ENCODE data around the gene ANKS1A.

ANKS1A gene

GRCh38 chr6:35084511-35085203, 195.6 kb downstream of the ANKS1A start:
- no peak for DNase-seq (ENCODE audit: low read depth in 2 of 2)

- DNase-seq (ENCODE audit: low read depth in 2 of 2), result no peak
Observed at GRCh38 chr6:35085359-35086281, 196.6 kb downstream of the ANKS1A start.

- no peak for DNase-seq (ENCODE audit: low read depth in 2 of 2)
Observed at GRCh38 chr6:35086282-35086632, 197.2 kb downstream of the ANKS1A start.

- DNase-seq (ENCODE audit: low read depth in 2 of 2), result no peak
Observed at GRCh38 chr6:35086636-35087360, 197.7 kb downstream of the ANKS1A start.

GRCh38 chr6:35087361-35088280, 198.6 kb downstream of the ANKS1A start:
- DNase-seq (ENCODE audit: low read depth in 2 of 2), result no peak

GRCh38 chr6:35088281-35089215, 199.5 kb downstream of the ANKS1A start:
- no peak for DNase-seq (ENCODE audit: low read depth in 2 of 2)

- DNase-seq (ENCODE audit: low read depth in 2 of 2), result no peak
Observed at GRCh38 chr6:35089216-35089934, 200.3 kb downstream of the ANKS1A start.

- no peak for DNase-seq (ENCODE audit: low read depth in 2 of 2)
Observed at GRCh38 chr6:35089935-35090505, 201.0 kb downstream of the ANKS1A start.

- DNase-seq (ENCODE audit: low read depth in 2 of 2), result no peak
Observed at GRCh38 chr6:35090734-35091133, 201.7 kb downstream of the ANKS1A start.

- DNase-seq (ENCODE audit: low read depth in 2 of 2), result no peak
Observed at GRCh38 chr6:35091346-35092083, 202.5 kb downstream of the ANKS1A start.

GRCh38 chr6:35092362-35093117, 203.5 kb downstream of the ANKS1A start:
- DNase-seq (ENCODE audit: low read depth in 2 of 2), result no peak

- no peak for DNase-seq (ENCODE audit: low read depth in 2 of 2)
Observed at GRCh38 chr6:35093118-35093445, 204.0 kb downstream of the ANKS1A start.

GRCh38 chr6:35093783-35094182, 204.7 kb downstream of the ANKS1A start:
- DNase-seq (ENCODE audit: low read depth in 2 of 2), result no peak

- DNase-seq (ENCODE audit: low read depth in 2 of 2), result no peak
Observed at GRCh38 chr6:35094183-35094582, 205.1 kb downstream of the ANKS1A start.

GRCh38 chr6:35096129-35096862, 207.2 kb downstream of the ANKS1A start:
- no peak for DNase-seq (ENCODE audit: low read depth in 2 of 2)

GRCh38 chr6:35099116-35099515, 210.1 kb downstream of the ANKS1A start:
- no peak for DNase-seq (ENCODE audit: low read depth in 2 of 2)

- DNase-seq (ENCODE audit: low read depth in 2 of 2), result no peak
Observed at GRCh38 chr6:35105078-35105477, 216.0 kb downstream of the ANKS1A start.

Measured in activated CD8-positive, alpha-beta memory T cell treated with anti-CD3 and anti-CD28 coated beads for 4 hours (primary cell).